ENCODE data around the gene CALU.

The CALU gene

GRCh38 chr7:128739048-128739962, at the start of gene CALU:
Gene CALU (plus strand): TSS chr7:128739359. CDS start chr7:128748584, 9,225 bp downstream.
- no peaks in the 10 kb centered on the region for H3K9me3 Mint-ChIP-seq
- DNase-seq (ENCODE audit: low spot score in 2 of 2) (peak; percentile 85 to 95), ATAC-seq (peak; percentile 98)
- H3K4me3 Mint-ChIP-seq: peak within 1 kb of the TSS; percentile 99
- H3K4me1 Mint-ChIP-seq: peaks cover 46% of the 10 kb centered on the region
- peak within 1 kb of the TSS; percentile 96 for H3K27ac Mint-ChIP-seq
- peaks cover 21% of the 10 kb centered on the region for H3K36me3 Mint-ChIP-seq

DNA sequence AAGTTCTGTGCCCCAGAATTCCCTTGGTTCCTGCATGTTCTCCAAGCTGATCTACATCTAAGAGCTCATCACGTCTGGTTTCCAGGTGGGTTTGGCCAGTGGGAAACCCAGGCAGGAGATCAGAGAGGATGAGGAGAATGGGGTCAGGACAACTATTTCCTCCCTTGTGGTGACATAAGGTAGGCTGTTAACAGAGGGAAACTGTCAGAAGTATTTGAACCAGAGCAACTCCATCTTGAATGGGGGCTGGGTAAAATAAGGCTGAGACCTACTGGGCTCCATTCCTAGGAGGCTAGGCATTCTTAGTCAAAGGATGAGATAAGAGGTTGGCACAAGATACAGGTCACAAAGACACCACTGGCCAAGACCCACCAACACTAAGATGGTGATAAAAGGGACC, 47.9 kb upstream of the CALU start:
- Mint-ChIP-seq H3K4me3 (no peak overlapping the region), H3K4me1 (no peaks in the 10 kb centered on the region), H3K9me3 (no peaks in the 10 kb centered on the region), H3K36me3 (no peaks in the 10 kb centered on the region), H3K27ac (no peak overlapping the region)
- DNase-seq (ENCODE audit: low spot score in 2 of 2) (no peak), ATAC-seq (no peak)

DNA sequence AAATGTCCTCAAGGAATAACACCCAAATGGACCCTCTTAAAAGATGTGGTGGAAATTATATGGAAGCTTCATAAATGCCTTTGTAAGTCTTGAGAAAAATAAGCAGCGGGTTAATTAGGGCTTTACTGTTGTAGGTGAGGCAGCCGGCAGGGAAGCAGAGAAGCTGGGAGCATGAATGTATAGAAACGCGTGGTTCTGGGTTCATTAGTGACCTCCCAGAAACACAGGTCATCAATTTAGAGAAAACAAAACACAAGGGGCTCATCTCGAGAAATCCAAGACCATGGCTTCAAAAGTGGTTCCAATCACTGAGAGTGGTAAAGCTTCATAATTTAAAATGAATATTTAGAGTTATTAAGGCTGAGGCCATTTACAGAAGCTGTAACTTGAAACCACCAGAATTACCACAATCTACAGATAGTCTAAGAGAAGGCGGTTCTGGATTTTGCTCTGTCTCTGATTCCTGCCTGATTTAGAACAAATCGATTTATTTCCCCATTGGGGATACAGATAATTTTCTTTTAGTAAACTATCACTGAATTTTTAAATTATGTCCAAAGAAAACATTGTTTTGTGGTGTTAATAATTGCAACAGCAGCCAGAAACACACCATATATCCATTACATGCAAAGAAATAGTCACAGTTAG, 46.4 kb upstream of the CALU start:
- Mint-ChIP-seq H3K36me3 (peaks cover 7% of the 10 kb centered on the region), H3K9me3 (no peaks in the 10 kb centered on the region), H3K27ac (no peak overlapping the region), H3K4me1 (peaks cover 6% of the 10 kb centered on the region), H3K4me3 (no peak overlapping the region)
- DNase-seq (ENCODE audit: low spot score in 2 of 2) (no peak), ATAC-seq (no peak)

DNA sequence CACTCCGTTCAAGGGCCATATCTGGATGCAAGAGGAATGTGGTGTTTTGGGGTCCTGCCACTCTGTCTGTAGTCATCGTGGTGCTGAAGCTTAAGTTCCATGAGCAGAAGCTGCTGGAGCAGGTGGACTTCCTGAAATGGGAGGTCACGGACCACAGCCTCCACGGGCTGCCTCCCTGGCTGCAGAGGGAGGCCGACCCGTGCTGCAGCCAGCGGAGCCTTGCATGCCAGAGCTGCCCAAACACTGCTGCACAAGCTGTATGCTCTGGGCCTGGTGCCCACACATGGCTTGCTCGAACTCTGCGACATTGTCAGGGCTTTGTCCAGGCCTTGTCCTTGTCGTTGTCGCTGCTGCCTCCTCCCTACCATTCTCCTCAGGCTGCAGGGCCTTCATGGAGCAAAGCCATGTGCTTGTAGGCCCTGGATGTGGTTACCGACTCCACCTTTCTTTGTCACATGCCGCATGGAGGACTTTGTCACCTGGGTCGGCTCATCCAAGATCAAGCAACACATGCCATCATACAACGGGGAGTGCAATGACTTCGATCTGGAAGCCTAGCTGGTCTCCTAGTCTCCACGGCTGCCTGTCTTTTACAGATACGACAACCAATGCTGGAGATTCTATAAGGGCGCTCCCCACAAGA, 45.7 kb upstream of the CALU start:
- Mint-ChIP-seq H3K4me3 (no peak overlapping the region), H3K4me1 (peaks cover 13% of the 10 kb centered on the region), H3K36me3 (peaks cover 7% of the 10 kb centered on the region), H3K27ac (no peak overlapping the region), H3K9me3 (no peaks in the 10 kb centered on the region)
- no peak for ATAC-seq
- no peak for DNase-seq (ENCODE audit: low spot score in 2 of 2)

- no peak for ATAC-seq
- DNase-seq (ENCODE audit: low spot score in 2 of 2): no peak
These were observed 44.4 kb upstream of the CALU start for GRCh38 chr7:128694738-128695137.

DNA sequence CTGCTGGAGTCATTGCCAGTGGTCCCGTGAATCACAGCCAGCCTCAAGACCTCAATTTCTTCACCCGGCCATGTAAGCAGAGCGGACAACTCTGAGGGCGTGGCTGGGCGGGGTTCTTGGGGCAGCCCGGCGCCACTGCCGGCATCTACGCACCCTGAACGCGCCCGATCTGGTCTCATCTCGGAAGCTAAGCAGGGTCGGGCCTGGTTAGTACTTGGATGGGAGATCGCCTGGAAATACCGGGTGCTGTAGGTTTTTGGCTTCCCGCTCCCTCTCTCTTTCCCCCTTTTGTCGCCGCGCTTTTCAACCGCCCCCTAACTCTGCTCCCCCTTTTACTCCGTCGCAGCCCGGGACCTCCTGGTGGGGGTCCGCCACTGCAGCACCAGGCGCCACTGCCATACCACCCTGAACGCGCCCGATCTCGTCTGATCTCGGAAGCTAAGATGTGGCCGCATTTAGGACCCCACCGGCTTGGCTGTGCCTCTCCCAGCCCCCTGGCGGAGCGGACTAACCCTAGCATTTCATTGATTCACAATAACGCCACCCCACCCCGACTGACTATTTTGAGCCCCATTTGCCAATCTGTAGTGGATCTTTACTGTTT, 41.8 kb upstream of the CALU start:
- DNase-seq (ENCODE audit: low spot score in 2 of 2) (peak; percentile 37 to 84), ATAC-seq (peak; percentile 89)
- Mint-ChIP-seq H3K4me1 (peaks cover 13% of the 10 kb centered on the region), H3K4me3 (peak overlapping the region; percentile 76), H3K27ac (peak overlapping the region; percentile 52), H3K36me3 (peaks cover 7% of the 10 kb centered on the region), H3K9me3 (no peaks in the 10 kb centered on the region)

More at GRCh38 chr7:128694738-128695137, 44.4 kb upstream of the CALU start:
- peaks cover 13% of the 10 kb centered on the region for H3K4me1 Mint-ChIP-seq
- H3K27ac Mint-ChIP-seq: no peak overlapping the region
- no peak overlapping the region for H3K4me3 Mint-ChIP-seq
- peaks cover 7% of the 10 kb centered on the region for H3K36me3 Mint-ChIP-seq
- no peaks in the 10 kb centered on the region for H3K9me3 Mint-ChIP-seq

DNA sequence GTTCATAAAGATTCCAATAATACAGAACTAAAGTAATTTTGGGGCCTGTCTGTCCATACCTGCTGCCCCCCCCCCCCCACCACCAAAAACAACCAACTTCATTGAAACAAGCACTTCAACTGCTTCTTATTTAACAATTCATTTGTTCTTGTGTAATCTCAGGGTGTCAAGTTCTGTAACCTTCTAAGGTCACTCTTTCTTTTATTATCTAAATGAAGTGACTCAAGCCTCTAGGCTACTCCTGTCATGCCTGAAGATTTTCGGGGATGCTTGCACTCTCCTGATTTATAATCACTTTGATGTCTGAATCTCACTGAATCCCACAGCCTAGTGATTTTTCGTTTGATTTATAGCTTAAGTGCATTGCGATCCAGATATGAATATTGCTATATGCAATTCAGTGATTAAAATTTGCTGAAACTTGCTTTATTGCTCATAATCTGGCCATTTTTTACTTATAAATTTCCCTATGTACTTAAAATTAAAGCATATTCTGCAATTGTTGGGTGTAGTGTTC, 39.9 kb upstream of the CALU start:
- Mint-ChIP-seq H3K4me1 (peaks cover 13% of the 10 kb centered on the region), H3K9me3 (no peaks in the 10 kb centered on the region), H3K36me3 (peaks cover 7% of the 10 kb centered on the region), H3K4me3 (no peak overlapping the region), H3K27ac (no peak overlapping the region)
- no peak for DNase-seq (ENCODE audit: low spot score in 2 of 2)
- no peak for ATAC-seq

GRCh38 chr7:128699895-128700294, 39.3 kb upstream of the CALU start:
- no peak overlapping the region for H3K4me3 Mint-ChIP-seq

DNA sequence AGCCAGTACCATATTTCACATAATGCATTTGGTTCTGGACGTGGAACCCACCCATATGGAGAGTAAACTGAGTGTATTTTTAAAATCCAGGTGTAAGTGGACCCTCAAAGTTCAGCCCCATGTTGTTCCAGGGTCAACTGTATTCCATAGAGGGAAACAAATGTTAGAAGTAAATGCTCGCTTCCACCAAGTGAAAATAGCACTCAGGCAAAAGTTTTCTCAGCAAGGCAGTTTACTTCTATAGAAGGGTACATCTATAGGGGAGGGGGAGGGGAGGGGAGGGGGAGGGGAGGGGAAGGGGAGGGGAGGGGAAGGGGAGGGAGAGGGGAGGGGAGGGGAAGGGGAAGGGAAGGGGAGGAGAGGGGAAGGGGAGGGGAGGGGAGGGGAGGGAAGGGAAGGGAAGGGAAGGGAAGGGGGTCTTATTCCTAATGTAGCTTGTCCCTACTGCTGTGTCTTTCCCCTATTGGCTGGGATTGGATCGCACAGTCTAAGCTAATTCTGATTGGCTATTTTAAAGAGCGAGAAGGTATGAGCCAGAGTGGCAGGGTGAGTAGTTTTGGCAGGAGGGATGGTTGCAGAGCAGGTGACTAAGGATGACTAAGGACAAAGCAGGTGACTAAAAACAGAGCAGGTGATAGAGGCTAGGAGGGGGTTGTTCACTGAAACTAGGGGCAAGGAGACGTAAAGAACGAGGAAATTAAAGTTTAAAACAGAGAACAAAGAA, 37.9 kb upstream of the CALU start:
- Mint-ChIP-seq H3K27ac (no peak overlapping the region), H3K36me3 (peaks cover 7% of the 10 kb centered on the region), H3K9me3 (no peaks in the 10 kb centered on the region)

More at GRCh38 chr7:128699895-128700294, 39.3 kb upstream of the CALU start:
- DNase-seq (ENCODE audit: low spot score in 2 of 2) (no peak), ATAC-seq (no peak)
- H3K4me1 Mint-ChIP-seq: peaks cover 13% of the 10 kb centered on the region
- H3K9me3 Mint-ChIP-seq: no peaks in the 10 kb centered on the region
- H3K36me3 Mint-ChIP-seq: peaks cover 7% of the 10 kb centered on the region
- H3K27ac Mint-ChIP-seq: no peak overlapping the region

GRCh38 chr7:128703609-128704241, 35.4 kb upstream of the CALU start:
- no peak overlapping the region for H3K27ac Mint-ChIP-seq
- H3K4me3 Mint-ChIP-seq: no peak overlapping the region
- H3K4me1 Mint-ChIP-seq: no peaks in the 10 kb centered on the region
- no peaks in the 10 kb centered on the region for H3K9me3 Mint-ChIP-seq
- DNase-seq (ENCODE audit: low spot score in 2 of 2) (no peak), ATAC-seq (peak; percentile 28)
- no peaks in the 10 kb centered on the region for H3K36me3 Mint-ChIP-seq

More for the DNA sequence above, 37.9 kb upstream of the CALU start:
- Mint-ChIP-seq H3K4me1 (peaks cover 13% of the 10 kb centered on the region), H3K4me3 (no peak overlapping the region)
- DNase-seq (ENCODE audit: low spot score in 2 of 2) (no peak), ATAC-seq (no peak)

GRCh38 chr7:128705891-128706333, 33.2 kb upstream of the CALU start:
- Mint-ChIP-seq H3K4me3 (no peak overlapping the region), H3K36me3 (no peaks in the 10 kb centered on the region), H3K9me3 (no peaks in the 10 kb centered on the region), H3K4me1 (no peaks in the 10 kb centered on the region), H3K27ac (no peak overlapping the region)
- no peak for ATAC-seq
- no peak for DNase-seq (ENCODE audit: low spot score in 2 of 2)

DNA sequence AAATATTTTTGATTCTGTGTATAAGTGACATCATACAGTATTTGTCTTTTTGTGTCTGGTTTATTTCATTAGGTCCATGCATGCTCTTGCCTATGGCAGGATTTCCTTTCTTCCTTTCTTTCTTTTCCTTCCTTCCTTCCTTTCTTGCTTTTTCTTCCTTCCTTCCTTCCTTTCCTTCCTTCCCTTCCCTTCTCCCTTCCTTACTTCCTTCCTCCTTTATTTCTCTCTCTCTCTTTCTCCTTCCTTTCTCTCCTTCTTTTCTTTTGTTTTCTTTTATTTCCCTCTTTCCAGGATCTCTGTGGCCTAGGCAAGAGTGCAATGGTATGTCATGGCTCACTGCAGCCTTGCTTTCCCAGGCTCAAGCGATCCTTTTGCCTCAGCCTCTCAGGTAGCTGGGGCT, 31.4 kb upstream of the CALU start:
- no peaks in the 10 kb centered on the region for H3K4me1 Mint-ChIP-seq
- no peaks in the 10 kb centered on the region for H3K36me3 Mint-ChIP-seq
- H3K9me3 Mint-ChIP-seq: no peaks in the 10 kb centered on the region
- ATAC-seq (no peak), DNase-seq (ENCODE audit: low spot score in 2 of 2) (no peak)
- H3K27ac Mint-ChIP-seq: no peak overlapping the region
- no peak overlapping the region for H3K4me3 Mint-ChIP-seq

DNA sequence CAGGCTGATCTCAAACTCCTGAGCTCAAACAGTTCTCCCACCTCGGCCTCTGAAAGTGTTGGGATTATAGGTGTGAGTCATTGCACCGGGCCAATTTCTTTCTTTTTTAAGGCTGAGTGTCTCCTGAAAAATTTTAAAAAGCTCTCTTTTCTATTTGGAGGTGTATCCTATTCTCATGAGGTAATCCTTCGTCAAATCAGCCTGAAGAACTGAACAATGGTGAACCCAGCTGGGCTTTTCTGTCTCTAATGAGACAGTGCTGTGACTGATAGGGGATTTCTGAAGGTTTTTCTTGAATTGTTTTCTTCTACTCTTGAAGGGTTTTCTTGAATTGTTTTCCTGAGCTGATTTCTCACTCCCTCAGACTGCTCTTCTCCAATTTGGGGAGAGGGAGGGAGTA, 30.9 kb upstream of the CALU start:
- Mint-ChIP-seq H3K4me3 (no peak overlapping the region), H3K4me1 (no peaks in the 10 kb centered on the region), H3K9me3 (no peaks in the 10 kb centered on the region), H3K36me3 (no peaks in the 10 kb centered on the region), H3K27ac (no peak overlapping the region)
- no peak for DNase-seq (ENCODE audit: low spot score in 2 of 2)
- no peak for ATAC-seq

GRCh38 chr7:128708824-128709223, 30.3 kb upstream of the CALU start:
- H3K4me3 Mint-ChIP-seq: no peak overlapping the region
- no peak for DNase-seq (ENCODE audit: low spot score in 2 of 2)
- ATAC-seq: no peak
- H3K27ac Mint-ChIP-seq: no peak overlapping the region
- H3K4me1 Mint-ChIP-seq: no peaks in the 10 kb centered on the region
- no peaks in the 10 kb centered on the region for H3K36me3 Mint-ChIP-seq
- no peaks in the 10 kb centered on the region for H3K9me3 Mint-ChIP-seq

All from stimulated activated effector memory CD8-positive, alpha-beta T cell treated with anti-CD3 and anti-CD28 coated beads, Interleukin-12 subunit alpha, Interleukin-12 subunit beta, amount 100 ng/mL, for 72 hours (primary cell).